Panc1 (cell line): ENCODE data around the gene SMIM38. TPM values are rescaled to one million over a fixed set of nuclear protein-coding genes. Genes with fewer than 3 reads are reported as not detected.

Source experiments
- ATAC-seq: fragments of 200-7000 bp; cut with Tn5 transposase; 2 replicates; pipeline ENCODE4 v1.9.1; 2020; ENCODE audit warnings: mild to moderate bottlenecking, moderate library complexity
- BruUV-seq: library from RNA; stranded (reverse); fragments of 400-500 nt; replicated peaks from 2 replicates; lab custom pipeline; 2021; lab: Mats Ljungman, UMichigan
- CTCF ChIA-PET: fragments of 300-600 bp; sonication (Branson Sonifier 250); formaldehyde crosslinking; loops from one replicate; lab custom pipeline; 2022; ENCODE audit warnings: antibody characterized with exemption; lab: Charles Lee
- POLR2A ChIA-PET: fragments of 300-600 bp; sonication (Branson Sonifier 250); formaldehyde crosslinking; loops from one replicate; lab custom pipeline; 2022; ENCODE audit warnings: antibody characterized with exemption; lab: Charles Lee
- DNase-seq: peaks from one replicate; pipeline ENCODE4 v3.0.0-alpha.2; 2010; ENCODE audit warnings: low read depth, low spot score
- H3K27ac ChIP-seq: 2 replicates; pipeline ENCODE4 v1.5.1; 2011; ENCODE audit warnings: mild to moderate bottlenecking, low read length, inconsistent platforms
- H3K27me3 ChIP-seq: fragments of 200-500 bp; sonication (Bioruptor generic); 2 replicates; pipeline ENCODE4 v1.6.0; 2014; ENCODE audit warnings: low read length, inconsistent platforms; ENCODE audit not compliant: control insufficient read depth, insufficient read depth
- H3K36me3 ChIP-seq: fragments of 200-500 bp; sonication (Bioruptor generic); 2 replicates; pipeline ENCODE4 v1.5.1; 2014; ENCODE audit warnings: inconsistent platforms, mild to moderate bottlenecking, low read length, moderate library complexity; ENCODE audit not compliant: control insufficient read depth, insufficient read depth
- H3K4me1 ChIP-seq: 2 replicates; pipeline ENCODE4 v1.5.1; 2011; ENCODE audit warnings: inconsistent platforms, mild to moderate bottlenecking, low read length, moderate library complexity; ENCODE audit not compliant: control insufficient read depth, insufficient read depth
- H3K4me3 ChIP-seq, 2 experiments: 2 replicates each; pipeline ENCODE4 v1.5.1; 2011 to 2012; ENCODE audit warnings: low read depth in 2 of 2, low read length in 2 of 2, mild to moderate bottlenecking in 2 of 2, inconsistent platforms in 1 of 2, moderate library complexity in 1 of 2
- H3K9me3 ChIP-seq: fragments of 200-500 bp; sonication (Bioruptor generic); 2 replicates; pipeline ENCODE4 v1.5.1; 2014; ENCODE audit warnings: low read depth, mild to moderate bottlenecking, inconsistent platforms, low read length, moderate library complexity; ENCODE audit not compliant: control insufficient read depth, insufficient read depth
- CTCF ChIP-seq: fragments of 450-650 bp; IDR thresholded peaks from 2 replicates; pipeline ENCODE4 v1.5.1; 2017; ENCODE audit warnings: mild to moderate bottlenecking
- POLR2AphosphoS5 ChIP-seq: IDR thresholded peaks from 2 replicates; pipeline ENCODE4 v1.6.1; 2012; ENCODE audit warnings: mild to moderate bottlenecking, low read depth, low read length, moderate library complexity
- REST ChIP-seq, 2 experiments: IDR thresholded peaks; 2 replicates each; pipeline ENCODE4 v1.6.1; 2011 to 2012; ENCODE audit warnings: low read depth in 2 of 2, control low read depth in 1 of 2, low read length in 1 of 2, mild to moderate bottlenecking in 1 of 2, moderate library complexity in 1 of 2; ENCODE audit not compliant: insufficient read depth in 1 of 2
- SIN3A ChIP-seq: IDR thresholded peaks from 2 replicates; pipeline ENCODE4 v1.6.1; 2012; ENCODE audit warnings: low read depth, mild to moderate bottlenecking, low read length, moderate library complexity, borderline replicate concordance; ENCODE audit not compliant: insufficient read depth
- TCF7L2 ChIP-seq: IDR thresholded peaks from 2 replicates; pipeline ENCODE4 v1.6.1; 2011; ENCODE audit warnings: mild to moderate bottlenecking, low read depth, low read length, inconsistent platforms
- in situ Hi-C: cut with HindIII; loops from 2 replicates; pipeline ENCODE4 v1.10.0; 2016; ENCODE audit warnings: low sequenced_read_pairs, low pct_unique_long_range_greater_than_20kb
- intact Hi-C: fragments of 100-400 bp; cut with micrococcal nuclease; formaldehyde crosslinking; loops from one replicate; pipeline ENCODE4 v1.10.0; 2022; ENCODE audit not compliant: unreplicated experiment
- total RNA-seq: library from RNA; stranded (reverse); gene quantifications from one replicate; pipeline ENCODE4 v1.2.1, GENCODE V29; 2021; ENCODE audit not compliant: unreplicated experiment

The SMIM38 gene
- total RNA-seq, 1 experiment from 2014 or later, result 0.46 TPM

- Histone ChIP-seq H3K9me3 (no peaks in the 10 kb centered on the region), H3K36me3 (no peaks in the 10 kb centered on the region), H3K27me3 (no peaks in the 10 kb centered on the region), H3K4me3 (no peak overlapping the region), H3K27ac (no peak overlapping the region), H3K4me1 (peaks cover 20% of the 10 kb centered on the region)
- in situ Hi-C loops, result no loop called here
- ChIA-PET CTCF (no interaction called here), POLR2A (no interaction called here)
- DNase-seq (no peak), ATAC-seq (no peak)
- no TSS peak for BruUV-seq
- intact Hi-C loops, result loop anchor here (10.0 kb wide), 2 partner anchors 106 to 566 kb away; partner anchors contain the start of gene LTO1
- TF ChIP-seq TCF7L2 (no peak), CTCF (no peak), POLR2AphosphoS5 (no peak), SIN3A (no peak), REST (IDR thresholded peaks at IDR 0.05; ENCODE audit: insufficient read depth in 1 of 2, low read depth in 2 of 2, low read length in 1 of 2) (no peak)
Measured at GRCh38 chr11:69108559-69108958, 47.2 kb upstream of the SMIM38 start.

GRCh38 chr11:69109101-69109500 is 46.6 kb upstream of the SMIM38 start:
- Histone ChIP-seq H3K4me1 (peaks cover 18% of the 10 kb centered on the region), H3K27ac (no peak overlapping the region), H3K9me3 (no peaks in the 10 kb centered on the region), H3K36me3 (no peaks in the 10 kb centered on the region), H3K4me3 (no peak overlapping the region), H3K27me3 (no peaks in the 10 kb centered on the region)
- intact Hi-C loops, result loop anchor here (10.0 kb wide), 2 partner anchors 106 to 566 kb away; partner anchors contain the start of gene LTO1
- DNase-seq (no peak), ATAC-seq (no peak)
- ChIA-PET POLR2A (interaction anchor here (0.5 kb wide), 1 partner anchor 560 kb away, joined by 4 read pairs; no protein-coding TSS in a partner anchor), CTCF (no interaction called here)
- TF ChIP-seq CTCF, result no peak
- no peak for TF ChIP-seq SIN3A
- no peak for TF ChIP-seq REST (IDR thresholded peaks at IDR 0.05; ENCODE audit: insufficient read depth in 1 of 2, low read depth in 2 of 2, low read length in 1 of 2)
- TF ChIP-seq POLR2AphosphoS5, result no peak
- no peak for TF ChIP-seq TCF7L2
- BruUV-seq, result no TSS peak
- in situ Hi-C loops, result no loop called here
